Natural killer cell (primary cell): ENCODE measurements around the gene PABPN1L. TPM values are rescaled to one million over a fixed set of nuclear protein-coding genes. Genes with fewer than 3 reads are reported as not detected.

ENCODE experiments used
- ATAC-seq, 3 donors: fragments of 150-1000 bp in 2 of 3; fragments of 200-7000 bp in 1 of 3; cut with Tn5 transposase; 1 replicate in 1 of 3; 2 replicates in 2 of 3; pipeline ENCODE4 v1.10.0; 2021; ENCODE audit warnings: mild to moderate bottlenecking in 2 of 3, moderate library complexity in 2 of 3
- DNase-seq, 2 donors: peaks; one replicate each; pipeline versions ENCODE4 v3.0.0 to v3.0.0-alpha.2; 2013 to 2021; ENCODE audit warnings: mixed read lengths in 1 of 2
- H3K27ac ChIP-seq: one replicate; pipeline ENCODE4 v1.5.1; 2013; ENCODE audit warnings: mild to moderate bottlenecking, low read length
- H3K27me3 ChIP-seq: one replicate; pipeline ENCODE4 v1.6.1; 2013; ENCODE audit warnings: low read length; ENCODE audit not compliant: control insufficient read depth, insufficient read depth
- H3K36me3 ChIP-seq: one replicate; pipeline ENCODE4 v1.6.1; 2013; ENCODE audit warnings: low read length; ENCODE audit not compliant: control insufficient read depth, insufficient read depth
- H3K4me1 ChIP-seq: one replicate; pipeline ENCODE4 v1.6.1; 2013; ENCODE audit warnings: low read length; ENCODE audit not compliant: control insufficient read depth, insufficient read depth
- H3K4me3 ChIP-seq: one replicate; pipeline ENCODE4 v1.5.1; 2013; ENCODE audit warnings: low read length
- H3K9me3 ChIP-seq: one replicate; pipeline ENCODE4 v1.6.1; 2013; ENCODE audit warnings: low read length; ENCODE audit not compliant: control insufficient read depth, insufficient read depth
- H3K27ac Mint-ChIP-seq, 2 donors: one replicate each; pipeline ENCODE4 v1.8.0; 2022; ENCODE audit warnings: mild to moderate bottlenecking in 2 of 2, mixed read lengths in 2 of 2, moderate library complexity in 1 of 2
- H3K27me3 Mint-ChIP-seq, 2 donors: one replicate each; pipeline ENCODE4 v1.8.0; 2022; ENCODE audit warnings: low read depth in 2 of 2, mixed read lengths in 2 of 2
- H3K36me3 Mint-ChIP-seq: one replicate; pipeline ENCODE4 v1.8.0; 2022; ENCODE audit warnings: mixed read lengths
- H3K4me1 Mint-ChIP-seq, 2 donors: one replicate each; pipeline ENCODE4 v1.8.0; 2022; ENCODE audit warnings: mixed read lengths in 2 of 2
- H3K4me3 Mint-ChIP-seq: one replicate; pipeline ENCODE4 v1.8.0; 2022; ENCODE audit warnings: mild to moderate bottlenecking, moderate library complexity, mixed read lengths
- H3K9me3 Mint-ChIP-seq, 2 donors: one replicate each; pipeline ENCODE4 v1.8.0; 2022; ENCODE audit warnings: mixed read lengths in 2 of 2
- WGBS: methylation state at CpG from one replicate; pipeline ENCODE4 v1.1.7; 2013; ENCODE audit warnings: missing lambda C conversion rate; ENCODE audit not compliant: insufficient coverage; 5-methylcytosine and 5-hydroxymethylcytosine counted together
- intact Hi-C: fragments of 100-400 bp; cut with micrococcal nuclease; formaldehyde crosslinking; loops from one replicate; pipeline ENCODE4 v1.14.2; 2022
- total RNA-seq, 4 donors: library from RNA; stranded (reverse); fragments of 120-200 nt in 1 of 4; gene quantifications; one replicate each; pipeline versions ENCODE4 v1.2.3 to v1.2.4, GENCODE V29; 2013 to 2022
- TF ChIP-seq, protein P1 (sequence below): fragments of 200-600 bp; IDR thresholded peaks from one replicate; pipeline ENCODE4 v1.8.0; 2022; ENCODE audit warnings: antibody characterized with exemption

PABPN1L gene
- total RNA-seq, 3 donors from 2014 or later (not counting 1 experiment from before 2014, with no cell fraction given) = 0.43 TPM; not detected in 2

DNA sequence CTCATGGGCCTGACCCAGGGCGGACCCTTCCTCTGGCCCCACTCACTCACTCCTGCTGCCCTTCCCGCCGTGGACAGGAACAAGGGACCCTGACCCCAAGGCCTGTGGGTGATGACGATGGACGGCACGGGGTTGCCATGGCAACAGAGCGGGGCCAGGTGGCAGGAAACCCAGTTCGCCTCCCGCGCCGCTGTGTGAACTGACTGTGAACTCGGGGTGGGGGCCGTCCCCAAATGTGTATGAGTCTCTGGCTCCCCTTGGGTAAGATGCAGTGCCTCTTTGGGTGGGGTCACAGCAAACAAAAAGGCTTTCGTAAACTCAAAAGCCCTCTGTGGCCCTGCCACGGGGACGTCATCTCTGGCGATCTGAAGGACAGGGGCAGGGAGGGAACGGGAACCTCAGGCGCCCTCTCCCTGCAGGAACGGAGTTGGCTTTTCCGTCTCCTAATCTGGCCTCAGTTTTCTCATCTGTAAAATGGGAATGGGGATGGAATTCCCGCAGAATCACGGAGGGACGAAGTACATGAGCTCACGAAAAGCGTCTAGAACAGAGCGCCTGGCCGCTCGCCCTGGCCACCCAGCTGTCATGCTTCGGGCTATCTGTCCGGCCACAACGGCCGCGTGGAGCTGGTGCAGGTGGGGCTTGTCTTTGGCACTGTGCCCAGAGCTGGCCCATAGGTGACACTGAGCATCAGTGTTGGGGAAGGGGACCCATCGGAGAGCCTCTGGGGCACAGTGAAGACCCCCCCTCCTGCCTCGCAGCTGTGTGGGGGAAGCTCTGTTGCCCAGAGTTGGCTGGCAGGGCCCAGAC lies 44.9 kb upstream of the PABPN1L start:
- H3K27ac Mint-ChIP-seq = no peak overlapping the region
- Histone ChIP-seq H3K9me3 (no peaks in the 10 kb centered on the region), H3K4me1 (peaks cover 3% of the 10 kb centered on the region), H3K27me3 (no peaks in the 10 kb centered on the region), H3K36me3 (no peaks in the 10 kb centered on the region), H3K27ac (no peak overlapping the region), H3K4me3 (no peak overlapping the region)
- H3K4me3 Mint-ChIP-seq = no peak overlapping the region
- TF ChIP-seq, protein P1, sequence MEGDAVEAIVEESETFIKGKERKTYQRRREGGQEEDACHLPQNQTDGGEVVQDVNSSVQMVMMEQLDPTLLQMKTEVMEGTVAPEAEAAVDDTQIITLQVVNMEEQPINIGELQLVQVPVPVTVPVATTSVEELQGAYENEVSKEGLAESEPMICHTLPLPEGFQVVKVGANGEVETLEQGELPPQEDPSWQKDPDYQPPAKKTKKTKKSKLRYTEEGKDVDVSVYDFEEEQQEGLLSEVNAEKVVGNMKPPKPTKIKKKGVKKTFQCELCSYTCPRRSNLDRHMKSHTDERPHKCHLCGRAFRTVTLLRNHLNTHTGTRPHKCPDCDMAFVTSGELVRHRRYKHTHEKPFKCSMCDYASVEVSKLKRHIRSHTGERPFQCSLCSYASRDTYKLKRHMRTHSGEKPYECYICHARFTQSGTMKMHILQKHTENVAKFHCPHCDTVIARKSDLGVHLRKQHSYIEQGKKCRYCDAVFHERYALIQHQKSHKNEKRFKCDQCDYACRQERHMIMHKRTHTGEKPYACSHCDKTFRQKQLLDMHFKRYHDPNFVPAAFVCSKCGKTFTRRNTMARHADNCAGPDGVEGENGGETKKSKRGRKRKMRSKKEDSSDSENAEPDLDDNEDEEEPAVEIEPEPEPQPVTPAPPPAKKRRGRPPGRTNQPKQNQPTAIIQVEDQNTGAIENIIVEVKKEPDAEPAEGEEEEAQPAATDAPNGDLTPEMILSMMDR = no peak
- no peaks in the 10 kb centered on the region for H3K9me3 Mint-ChIP-seq
- peaks cover 2 to 6% of the 10 kb centered on the region in 2 donors for H3K4me1 Mint-ChIP-seq
- no peaks in the 10 kb centered on the region for H3K36me3 Mint-ChIP-seq
- ATAC-seq = no peak
- peaks cover 5 to 6% of the 10 kb centered on the region in 2 donors for H3K27me3 Mint-ChIP-seq
- WGBS = 73% methylated on average over 36 of the region's 36 CpGs
- DNase-seq = no peak
- intact Hi-C loops = no loop called here

DNA sequence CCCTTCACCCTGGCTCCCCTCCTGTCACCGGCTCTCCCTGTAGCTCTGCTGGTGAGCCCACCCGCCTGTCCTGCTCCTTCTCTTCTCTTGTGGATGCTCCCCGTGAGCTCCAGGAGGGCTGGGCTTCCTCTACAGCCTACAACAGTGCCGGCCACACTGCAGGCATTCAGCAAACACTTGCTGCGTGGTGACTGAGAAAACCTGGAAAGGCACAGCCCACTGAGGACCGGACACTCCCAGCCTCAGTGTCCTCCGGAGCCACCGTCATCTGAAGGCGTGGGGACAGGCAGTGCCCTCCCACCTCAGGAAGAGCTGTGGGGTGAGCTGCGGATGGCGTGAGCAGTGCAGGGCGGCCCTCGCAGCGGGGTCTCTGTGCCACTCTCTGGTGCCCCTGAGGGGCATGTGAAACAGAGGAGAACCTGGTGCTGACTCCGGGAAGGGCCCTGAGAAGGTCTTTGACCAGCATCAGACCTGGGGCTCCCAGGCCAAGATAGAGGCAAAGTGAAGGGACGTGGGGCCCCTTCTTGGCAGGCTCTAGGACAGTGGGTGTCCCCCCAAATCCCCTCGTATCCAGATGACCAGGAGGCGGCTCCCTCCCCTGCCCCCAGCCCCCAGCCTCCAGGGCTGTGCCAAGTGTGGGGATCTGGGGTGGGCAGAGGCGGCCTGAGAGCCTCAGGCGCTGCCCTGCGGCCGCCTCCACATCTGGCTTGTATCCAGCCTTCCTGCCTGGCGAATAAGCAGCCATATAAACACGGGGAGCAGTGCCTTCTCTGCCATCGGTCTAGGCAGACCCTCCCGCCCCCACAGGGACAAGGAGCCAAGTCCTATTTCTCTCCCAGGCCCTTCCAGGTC lies 44.0 kb upstream of the PABPN1L start:
- Mint-ChIP-seq H3K36me3 (no peaks in the 10 kb centered on the region), H3K4me3 (no peak overlapping the region), H3K27me3 (peaks cover 5 to 6% of the 10 kb centered on the region in 2 donors), H3K4me1 (peaks cover 6 to 12% of the 10 kb centered on the region in 2 donors), H3K9me3 (no peaks in the 10 kb centered on the region), H3K27ac (no peak overlapping the region)
- Histone ChIP-seq H3K27ac (no peak overlapping the region), H3K27me3 (no peaks in the 10 kb centered on the region), H3K4me1 (peaks cover 10% of the 10 kb centered on the region), H3K9me3 (no peaks in the 10 kb centered on the region), H3K36me3 (no peaks in the 10 kb centered on the region), H3K4me3 (no peak overlapping the region)
- no peak for DNase-seq
- intact Hi-C loops = no loop called here
- WGBS = 83% methylated on average over 26 of the region's 26 CpGs
- TF ChIP-seq, protein P1 = no peak
- no peak for ATAC-seq

DNA sequence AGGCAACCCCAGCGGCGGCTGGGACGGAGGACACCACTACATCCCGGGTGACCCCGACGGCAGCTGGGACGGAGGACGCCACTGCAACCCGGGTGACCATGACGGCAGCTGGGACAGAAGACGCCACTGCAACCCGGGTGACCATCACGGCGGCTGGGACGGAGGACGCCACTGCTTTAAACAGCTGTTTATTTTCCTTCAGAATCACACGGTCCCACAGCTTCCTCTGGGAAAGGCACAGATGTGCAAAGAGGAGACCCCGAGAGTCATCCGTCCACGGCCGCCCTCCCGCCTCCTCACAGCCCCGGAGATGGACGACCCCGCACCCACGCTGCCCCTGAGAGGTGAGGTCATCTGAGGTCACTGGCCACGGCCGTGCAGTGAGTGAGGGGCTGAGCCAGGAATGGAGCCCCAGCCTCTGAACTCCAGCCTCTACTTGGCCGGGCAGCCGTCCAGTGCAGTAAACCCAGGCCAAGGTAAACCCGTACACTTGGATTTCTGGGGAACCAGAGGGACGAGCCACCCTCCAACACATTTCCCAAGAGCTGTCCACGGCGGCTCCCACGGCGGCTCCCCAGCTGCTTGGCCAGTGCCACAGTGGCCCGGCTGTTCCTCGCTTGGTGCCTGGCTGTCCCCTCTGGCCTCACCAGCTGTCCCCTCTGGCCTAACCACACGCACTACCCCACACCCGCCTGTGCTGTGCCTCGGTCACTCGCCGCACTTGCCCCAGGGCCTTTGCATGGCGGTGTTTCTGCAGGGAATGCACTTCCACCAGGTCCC lies 43.2 kb upstream of the PABPN1L start:
- Mint-ChIP-seq H3K36me3 (no peaks in the 10 kb centered on the region), H3K4me3 (no peak overlapping the region), H3K27ac (no peak overlapping the region), H3K4me1 (peaks cover 6 to 12% of the 10 kb centered on the region in 2 donors), H3K9me3 (no peaks in the 10 kb centered on the region), H3K27me3 (peaks cover 5 to 6% of the 10 kb centered on the region in 2 donors)
- WGBS = 91% methylated on average over 44 of the region's 44 CpGs
- DNase-seq = no peak
- no peaks in the 10 kb centered on the region for H3K9me3 ChIP-seq
- intact Hi-C loops = no loop called here
- ATAC-seq = no peak
- no peak overlapping the region for H3K27ac ChIP-seq
- peaks cover 10% of the 10 kb centered on the region for H3K4me1 ChIP-seq
- no peaks in the 10 kb centered on the region for H3K27me3 ChIP-seq
- TF ChIP-seq, protein P1 = no peak
- H3K4me3 ChIP-seq = no peak overlapping the region
- no peaks in the 10 kb centered on the region for H3K36me3 ChIP-seq
